PC-9 (cell line): ENCODE measurements around the gene ANKLE1. TPM values are rescaled to one million over a fixed set of nuclear protein-coding genes. Genes with fewer than 3 reads are reported as not detected.
"Not testable (repeated sequence)": the region's sequence is repeated elsewhere in the genome, so short reads cannot be mapped to it uniquely, and the experiment has no call there.

Experiments
- BruUV-seq: library from RNA; stranded (reverse); fragments of 400-500 nt; replicated peaks from 2 replicates; lab custom pipeline; 2021; lab: Mats Ljungman, UMichigan
- CTCF ChIA-PET: fragments of 300-600 bp; sonication (Branson Sonifier 250); formaldehyde crosslinking; loops from one replicate; lab custom pipeline; 2022; ENCODE audit warnings: antibody characterized with exemption; lab: Charles Lee
- POLR2A ChIA-PET: fragments of 300-600 bp; sonication (Branson Sonifier 250); formaldehyde crosslinking; loops from one replicate; lab custom pipeline; 2022; ENCODE audit warnings: antibody characterized with exemption; ENCODE audit not compliant: unreplicated experiment; lab: Charles Lee
- DNase-seq, 2 experiments: peaks; one replicate each; pipeline versions ENCODE4 v3.0.0 to v3.0.0-alpha.2; 2015 to 2022; ENCODE audit warnings: mixed read lengths in 1 of 2
- H2AFZ ChIP-seq: fragments of 200-600 bp; sonication (generic); 2 replicates; pipeline ENCODE4 v1.8.1; 2017; ENCODE audit warnings: antibody characterized with exemption
- H3F3A ChIP-seq: fragments of 200-600 bp; sonication (generic); 2 replicates; pipeline ENCODE4 v1.8.1; 2017; ENCODE audit warnings: antibody characterized with exemption, mild to moderate bottlenecking, low read depth; ENCODE audit not compliant: insufficient read depth
- H3K27ac ChIP-seq: fragments of 200-600 bp; sonication (generic); 2 replicates; pipeline ENCODE4 v1.6.1; 2016; ENCODE audit warnings: mixed run types
- H3K27me3 ChIP-seq: fragments of 200-600 bp; sonication (generic); 2 replicates; pipeline ENCODE4 v1.6.1; 2016; ENCODE audit warnings: low read depth, mixed run types; ENCODE audit not compliant: insufficient read depth
- H3K36me3 ChIP-seq: fragments of 200-600 bp; sonication (generic); 2 replicates; pipeline ENCODE4 v1.6.1; 2016; ENCODE audit warnings: low read depth, mixed run types
- H3K4me1 ChIP-seq: fragments of 200-600 bp; sonication (generic); replicated peaks from 2 replicates; pipeline ENCODE4 v1.6.1; 2016; ENCODE audit warnings: mixed run types; ENCODE audit not compliant: insufficient read depth
- H3K4me2 ChIP-seq: fragments of 200-600 bp; sonication (generic); 2 replicates; pipeline ENCODE4 v1.6.1; 2017; ENCODE audit warnings: mixed run types
- H3K4me3 ChIP-seq: fragments of 200-600 bp; sonication (generic); 2 replicates; pipeline ENCODE4 v1.6.1; 2016; ENCODE audit warnings: mixed run types
- H3K79me2 ChIP-seq: fragments of 200-600 bp; sonication (generic); 2 replicates; pipeline ENCODE4 v1.6.1; 2017; ENCODE audit warnings: low read depth, mixed run types
- H3K9me2 ChIP-seq: fragments of 200-600 bp; sonication (generic); 2 replicates; pipeline ENCODE4 v1.8.1; 2017; ENCODE audit warnings: mild to moderate bottlenecking; ENCODE audit not compliant: insufficient read depth
- H3K9me3 ChIP-seq: fragments of 200-600 bp; sonication (generic); 2 replicates; pipeline ENCODE4 v1.8.1; 2016; ENCODE audit warnings: low read depth; ENCODE audit not compliant: insufficient read depth
- H4K20me1 ChIP-seq: fragments of 200-600 bp; sonication (generic); 2 replicates; pipeline ENCODE4 v1.8.1; 2017; ENCODE audit not compliant: insufficient read depth
- CTCF ChIP-seq: fragments of 200-600 bp; sonication (generic); conservative IDR thresholded peaks from 2 replicates; pipeline ENCODE4 v1.6.1; 2017; ENCODE audit warnings: mixed run types, antibody characterized with exemption, mild to moderate bottlenecking, moderate library complexity
- EZH2 ChIP-seq: fragments of 200-600 bp; sonication (generic); IDR thresholded peaks from 2 replicates; pipeline ENCODE4 v1.8.0; 2017; ENCODE audit warnings: antibody characterized with exemption, low read depth
- intact Hi-C: fragments of 100-400 bp; cut with micrococcal nuclease; formaldehyde crosslinking; loops from one replicate; pipeline ENCODE4 v1.10.0; 2022; ENCODE audit not compliant: unreplicated experiment
- total RNA-seq: library from RNA; stranded (reverse); gene quantifications from 2 replicates; pipeline ENCODE4 v1.2.3, GENCODE V29; 2021

ANKLE1 gene
- total RNA-seq, 1 experiment from 2014 or later, result 1.2 TPM

GRCh38 chr19:17294051-17294891 is 12.6 kb downstream of the ANKLE1 start:
- POLR2A ChIA-PET, result no interaction called here
- Histone ChIP-seq H3K27ac (no peak overlapping the region), H3K4me1 (peaks cover 37% of the 10 kb centered on the region), H3K36me3 (no peaks in the 10 kb centered on the region; the same call in 1 of the 2 replicates), H3K4me3 (no peak overlapping the region), H3K4me2 (0 out of 2 replicates have a peak overlapping the region, but pooled peaks have one; percentile 15), H4K20me1 (0 out of 2 replicates have a peak, but pooled peaks cover 5% of the 10 kb centered on the region), H3K27me3 (no peaks in the 10 kb centered on the region), H2AFZ (no peak overlapping the region), H3K9me3 (no peaks in the 10 kb centered on the region), H3K79me2 (peaks cover 30% of the 10 kb centered on the region), H3K9me2 (no peaks in the 10 kb centered on the region), H3F3A (peaks cover 68% of the 10 kb centered on the region)
- no TSS peak for BruUV-seq
- peak in 1 of 2 experiments; percentile 36 for DNase-seq
- intact Hi-C loops, result loop anchor here (5.0 kb wide), 1 partner anchor 33 kb away; no protein-coding TSS in a partner anchor
- TF ChIP-seq EZH2, result no peak
- no peak for TF ChIP-seq CTCF
- CTCF ChIA-PET, result interaction anchor here (0.5 kb wide), 1 partner anchor 154 kb away, joined by 3 read pairs; no protein-coding TSS in a partner anchor

- Histone ChIP-seq H3F3A (peaks cover 68% of the 10 kb centered on the region), H3K27ac (peak overlapping the region; percentile 57), H3K4me2 (0 out of 2 replicates have a peak overlapping the region, but pooled peaks have one; percentile 17), H3K79me2 (peaks cover 36% of the 10 kb centered on the region), H3K4me1 (peaks cover 37% of the 10 kb centered on the region)
- intact Hi-C loops, H3K4me3 ChIP-seq, H4K20me1 ChIP-seq, H3K36me3 ChIP-seq, H3K9me3 ChIP-seq, POLR2A ChIA-PET, H3K27me3 ChIP-seq, DNase-seq, H3K9me2 ChIP-seq, BruUV-seq, CTCF ChIA-PET, H2AFZ ChIP-seq: not testable (repeated sequence)
These were observed 13.8 kb downstream of the ANKLE1 start for GRCh38 chr19:17295551-17295950.

- Histone ChIP-seq H2AFZ (no peak overlapping the region), H3K4me2 (peak overlapping the region; percentile 17; the same call in 1 of the 2 replicates), H3K4me3 (no peak overlapping the region), H4K20me1 (0 out of 2 replicates have a peak, but pooled peaks cover 5% of the 10 kb centered on the region), H3K27me3 (no peaks in the 10 kb centered on the region), H3K9me2 (no peaks in the 10 kb centered on the region), H3K79me2 (peaks cover 41% of the 10 kb centered on the region), H3K9me3 (no peaks in the 10 kb centered on the region), H3K4me1 (peaks cover 37% of the 10 kb centered on the region), H3K36me3 (no peaks in the 10 kb centered on the region; the same call in 1 of the 2 replicates), H3F3A (peaks cover 63% of the 10 kb centered on the region), H3K27ac (peak overlapping the region; percentile 57)
- intact Hi-C loops, result loop anchor here (1.0 kb wide), 1 partner anchor 173 kb away; no protein-coding TSS in a partner anchor
- peak; percentile 41 to 86 for DNase-seq
- ChIA-PET CTCF (interaction anchor here (0.7 kb wide), 4 partner anchors 30 to 512 kb away, joined by 7 to 11 read pairs (median 10); no protein-coding TSS in a partner anchor), POLR2A (no interaction called here)
- BruUV-seq, result no TSS peak
- TF ChIP-seq CTCF (peak; percentile 53; the same call in 1 of the 2 replicates), EZH2 (no peak)
These were observed 14.6 kb downstream of the ANKLE1 start for GRCh38 chr19:17296273-17296672.
